ENCODE results near the gene RIC3.

Gene RIC3

DNA sequence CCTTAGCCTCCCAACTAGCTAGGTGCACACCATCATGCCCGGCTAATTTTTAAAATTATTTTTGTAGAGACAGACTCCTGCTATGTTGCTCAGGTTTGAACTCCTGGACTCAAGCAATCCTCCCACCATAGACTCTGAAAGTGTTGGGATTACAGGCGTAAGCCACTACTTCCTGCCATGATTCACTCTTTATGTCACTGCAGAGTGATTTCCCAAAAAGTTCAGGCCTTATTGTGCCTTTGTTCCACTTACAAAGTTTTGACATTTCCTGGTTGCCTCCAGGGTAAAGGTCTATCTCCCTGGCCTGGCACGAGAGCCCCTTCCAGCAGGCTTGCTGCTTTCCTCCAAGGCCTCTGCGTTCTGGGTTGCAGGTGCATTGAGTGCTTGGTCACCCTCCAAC, 44.6 kb upstream of the RIC3 start:
- TF ChIP-seq, protein P1, sequence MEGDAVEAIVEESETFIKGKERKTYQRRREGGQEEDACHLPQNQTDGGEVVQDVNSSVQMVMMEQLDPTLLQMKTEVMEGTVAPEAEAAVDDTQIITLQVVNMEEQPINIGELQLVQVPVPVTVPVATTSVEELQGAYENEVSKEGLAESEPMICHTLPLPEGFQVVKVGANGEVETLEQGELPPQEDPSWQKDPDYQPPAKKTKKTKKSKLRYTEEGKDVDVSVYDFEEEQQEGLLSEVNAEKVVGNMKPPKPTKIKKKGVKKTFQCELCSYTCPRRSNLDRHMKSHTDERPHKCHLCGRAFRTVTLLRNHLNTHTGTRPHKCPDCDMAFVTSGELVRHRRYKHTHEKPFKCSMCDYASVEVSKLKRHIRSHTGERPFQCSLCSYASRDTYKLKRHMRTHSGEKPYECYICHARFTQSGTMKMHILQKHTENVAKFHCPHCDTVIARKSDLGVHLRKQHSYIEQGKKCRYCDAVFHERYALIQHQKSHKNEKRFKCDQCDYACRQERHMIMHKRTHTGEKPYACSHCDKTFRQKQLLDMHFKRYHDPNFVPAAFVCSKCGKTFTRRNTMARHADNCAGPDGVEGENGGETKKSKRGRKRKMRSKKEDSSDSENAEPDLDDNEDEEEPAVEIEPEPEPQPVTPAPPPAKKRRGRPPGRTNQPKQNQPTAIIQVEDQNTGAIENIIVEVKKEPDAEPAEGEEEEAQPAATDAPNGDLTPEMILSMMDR (conservative IDR thresholded peaks at IDR 0.05; ENCODE audit: low read depth, low read length) = no peak
- Histone ChIP-seq H3K27me3 (ENCODE audit: insufficient read depth, low read depth) (no peaks in the 10 kb centered on the region), H3K4me1 (ENCODE audit: low read depth, poor library complexity, severe bottlenecking) (no peaks in the 10 kb centered on the region), H3K4me3 (IDR thresholded peaks at IDR 0.05; ENCODE audit: insufficient read depth, low read depth, low read length) (no peak overlapping the region), H3K27ac (no peak overlapping the region), H3K4me2 (no peak overlapping the region), H3K36me3 (ENCODE audit: insufficient read depth) (no peaks in the 10 kb centered on the region), H2AFZ (ENCODE audit: low read depth) (no peak overlapping the region), H4K20me1 (ENCODE audit: insufficient read depth) (no peaks in the 10 kb centered on the region), H3K79me2 (ENCODE audit: insufficient read depth, low read depth) (no peaks in the 10 kb centered on the region), H3K9ac (no peak overlapping the region)

DNA sequence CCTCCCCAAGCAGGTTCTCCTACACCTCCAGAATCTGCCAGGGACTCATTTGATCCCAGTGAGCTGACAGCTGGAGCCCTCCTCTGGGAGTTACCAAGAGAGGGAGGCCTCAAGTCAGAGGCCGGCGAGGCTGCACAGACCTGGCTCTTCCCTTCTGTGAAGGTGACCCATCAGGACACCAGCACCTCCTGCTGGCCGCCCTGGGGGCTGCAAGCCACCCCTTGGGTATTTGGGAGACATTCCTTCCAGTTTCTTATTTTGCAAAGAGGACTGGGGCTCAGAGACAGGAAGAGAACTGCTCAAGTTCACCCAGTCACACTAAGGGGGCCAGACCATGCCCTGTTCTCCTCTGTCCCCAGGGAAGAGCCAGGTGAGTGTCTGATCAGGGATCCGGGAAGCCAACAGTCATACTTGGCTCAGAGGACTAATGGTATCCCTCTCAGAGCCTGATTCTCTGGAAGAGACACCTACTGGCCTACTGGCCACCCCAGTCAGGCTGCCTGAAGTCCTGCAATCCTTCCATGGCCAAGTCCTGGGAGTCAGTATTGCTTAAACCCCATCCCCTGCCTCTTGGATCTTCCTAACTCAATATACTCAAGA, 40.5 kb upstream of the RIC3 start:
- Histone ChIP-seq H3K4me3 (IDR thresholded peaks at IDR 0.05; ENCODE audit: insufficient read depth, low read depth, low read length) (no peak overlapping the region), H3K79me2 (ENCODE audit: insufficient read depth, low read depth) (no peaks in the 10 kb centered on the region), H3K27ac (no peak overlapping the region), H2AFZ (ENCODE audit: low read depth) (no peak overlapping the region), H3K27me3 (ENCODE audit: insufficient read depth, low read depth) (no peaks in the 10 kb centered on the region), H3K4me1 (ENCODE audit: low read depth, poor library complexity, severe bottlenecking) (no peaks in the 10 kb centered on the region), H3K4me2 (no peak overlapping the region), H3K36me3 (ENCODE audit: insufficient read depth) (no peaks in the 10 kb centered on the region), H4K20me1 (ENCODE audit: insufficient read depth) (no peaks in the 10 kb centered on the region), H3K9ac (no peak overlapping the region)
- TF ChIP-seq, protein P1 (conservative IDR thresholded peaks at IDR 0.05; ENCODE audit: low read depth, low read length) = peak; percentile 62

DNA sequence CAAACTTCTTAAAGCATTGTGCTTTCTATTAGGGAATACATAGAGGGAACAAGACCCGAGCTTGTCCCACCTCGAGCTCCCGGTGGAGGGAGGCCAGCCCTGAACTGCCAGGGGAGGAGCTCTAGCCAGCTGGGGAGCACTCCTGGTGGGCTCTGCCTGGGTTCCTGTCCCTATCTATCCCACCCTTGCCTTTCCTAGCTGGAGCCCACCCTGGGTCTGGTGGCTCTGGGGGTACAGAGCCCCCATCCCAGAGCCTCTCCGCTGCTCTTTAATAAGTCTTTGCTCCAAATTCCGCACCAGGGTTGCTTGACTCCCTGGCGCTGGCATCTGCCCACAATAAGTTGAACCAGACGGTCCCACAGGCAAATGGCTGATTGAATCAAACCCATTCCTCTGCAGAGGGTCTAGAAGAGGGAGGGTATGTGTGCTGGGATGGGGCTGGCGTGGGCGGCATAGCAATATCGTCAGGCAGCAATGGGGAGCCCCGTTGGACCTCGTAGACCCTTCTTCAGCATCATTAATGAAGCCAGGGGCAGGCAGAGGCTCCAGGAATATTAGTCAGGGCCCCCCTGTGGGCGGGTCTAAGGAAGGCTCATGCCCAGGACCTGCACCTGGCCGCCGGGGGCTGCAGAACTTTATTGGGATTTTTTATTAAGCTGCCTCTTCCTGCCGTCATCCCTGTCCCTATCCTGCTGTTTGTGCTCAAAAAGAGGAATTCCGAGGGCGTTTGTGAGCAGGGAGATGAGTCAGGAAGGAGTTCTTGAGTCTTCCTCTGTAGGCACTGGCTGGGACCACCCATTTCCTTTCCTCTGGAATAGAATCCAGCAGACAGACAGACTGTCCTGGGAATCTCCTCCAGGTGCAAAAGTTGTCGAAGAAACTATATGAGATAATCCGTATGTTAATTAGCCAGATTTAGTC, 38.5 kb upstream of the RIC3 start:
- no peak overlapping the region for H2AFZ ChIP-seq (ENCODE audit: low read depth)
- no peak overlapping the region for H3K4me2 ChIP-seq
- H3K9ac ChIP-seq = no peak overlapping the region
- H3K79me2 ChIP-seq (ENCODE audit: insufficient read depth, low read depth) = no peaks in the 10 kb centered on the region
- H3K4me1 ChIP-seq (ENCODE audit: low read depth, poor library complexity, severe bottlenecking) = no peaks in the 10 kb centered on the region
- no peaks in the 10 kb centered on the region for H3K27me3 ChIP-seq (ENCODE audit: insufficient read depth, low read depth)
- H3K4me3 ChIP-seq (IDR thresholded peaks at IDR 0.05; ENCODE audit: insufficient read depth, low read depth, low read length) = no peak overlapping the region
- no peak overlapping the region for H3K27ac ChIP-seq
- H4K20me1 ChIP-seq (ENCODE audit: insufficient read depth) = no peaks in the 10 kb centered on the region
- TF ChIP-seq, protein P1 (conservative IDR thresholded peaks at IDR 0.05; ENCODE audit: low read depth, low read length) = no peak
- H3K36me3 ChIP-seq (ENCODE audit: insufficient read depth) = no peaks in the 10 kb centered on the region

DNA sequence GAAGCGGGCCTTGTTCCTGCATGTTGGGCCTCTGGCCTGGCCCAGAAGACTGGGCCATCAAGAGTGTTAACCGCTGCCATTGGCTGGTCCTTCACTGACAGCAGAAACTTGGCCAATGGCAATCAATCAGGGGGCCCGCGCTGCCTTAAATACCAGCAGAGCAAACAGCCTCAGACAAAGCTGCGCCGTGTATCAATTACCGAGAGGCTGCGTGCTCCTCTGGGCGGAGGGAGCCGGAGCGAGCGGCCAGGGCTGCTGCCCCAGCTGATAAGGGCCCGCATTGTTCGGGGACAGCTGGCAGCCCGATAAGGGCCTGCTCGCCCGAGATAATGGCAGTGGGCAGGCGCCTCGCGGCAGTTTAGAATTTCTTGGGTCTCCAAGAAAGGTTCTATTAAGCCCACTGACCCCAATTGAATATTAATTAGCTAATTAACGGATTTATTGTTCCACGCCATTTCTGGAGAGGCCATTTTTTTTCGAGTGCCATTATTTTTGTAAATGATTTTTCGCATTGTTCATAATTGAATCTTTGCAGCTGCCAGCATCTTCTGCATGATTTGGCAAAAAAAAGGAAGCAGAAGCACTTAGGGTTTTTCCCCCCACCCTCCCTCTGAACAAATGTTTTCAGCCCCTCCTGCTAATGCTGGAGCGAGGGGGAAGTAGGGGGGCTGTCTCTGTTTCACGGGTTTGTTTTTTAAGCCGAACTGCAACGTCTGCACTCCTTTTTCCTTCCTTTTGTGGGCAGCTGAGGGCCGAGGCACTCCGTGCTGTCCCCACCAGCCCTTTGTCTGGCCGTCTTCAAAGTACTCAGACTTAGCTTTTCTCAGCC, 37.6 kb upstream of the RIC3 start:
- Histone ChIP-seq H3K4me3 (IDR thresholded peaks at IDR 0.05; ENCODE audit: insufficient read depth, low read depth, low read length) (no peak overlapping the region), H3K4me2 (no peak overlapping the region)

More for the DNA sequence above, 37.6 kb upstream of the RIC3 start:
- Histone ChIP-seq H3K4me1 (ENCODE audit: low read depth, poor library complexity, severe bottlenecking) (peaks cover 7% of the 10 kb centered on the region), H3K36me3 (ENCODE audit: insufficient read depth) (no peaks in the 10 kb centered on the region), H3K27ac (no peak overlapping the region), H4K20me1 (ENCODE audit: insufficient read depth) (no peaks in the 10 kb centered on the region), H3K27me3 (ENCODE audit: insufficient read depth, low read depth) (no peaks in the 10 kb centered on the region), H3K79me2 (ENCODE audit: insufficient read depth, low read depth) (no peaks in the 10 kb centered on the region), H2AFZ (ENCODE audit: low read depth) (no peak overlapping the region), H3K9ac (no peak overlapping the region)
- TF ChIP-seq, protein P1 (conservative IDR thresholded peaks at IDR 0.05; ENCODE audit: low read depth, low read length) = no peak

All from KMS-11 (cell line).